ENCODE data around the gene EXOC3L1. TPM values are rescaled to one million over a fixed set of nuclear protein-coding genes. Genes with fewer than 3 reads are reported as not detected.

The EXOC3L1 gene
- total RNA-seq, 1 donor from 2014 or later = 45.8 TPM

GRCh38 chr16:67144943-67145342 lies 45.0 kb downstream of the EXOC3L1 start:
- no peak for DNase-seq

GRCh38 chr16:67142342-67142741 lies 47.6 kb downstream of the EXOC3L1 start:
- no peak for DNase-seq

GRCh38 chr16:67141391-67141790 lies 48.5 kb downstream of the EXOC3L1 start:
- DNase-seq = no peak

GRCh38 chr16:67137605-67138004 lies 52.3 kb downstream of the EXOC3L1 start:
- DNase-seq = peak; percentile 76

Other genes with a start within 250 kb of the EXOC3L1 start
- gene CES3, start 228.9 kb downstream of the EXOC3L1 start, total RNA-seq = not detected in 2 replicates
- gene CES4A, start 201.5 kb downstream of the EXOC3L1 start, total RNA-seq = 1.4 and 1.7 TPM in 2 replicates
- 96.5 and 124 TPM in 2 replicates for gene CBFB, start 161.0 kb downstream of the EXOC3L1 start, total RNA-seq
- 14.8 and 22.3 TPM in 2 replicates for gene PHAF1, start 80.2 kb downstream of the EXOC3L1 start, total RNA-seq
- gene B3GNT9, start 39.1 kb downstream of the EXOC3L1 start, total RNA-seq = 3.5 and 5.3 TPM in 2 replicates
- 18.2 and 26.5 TPM in 2 replicates for gene TRADD, start 30.2 kb downstream of the EXOC3L1 start, total RNA-seq
- gene FBXL8, start 30.2 kb downstream of the EXOC3L1 start, total RNA-seq = 7.8 and 9.0 TPM in 2 replicates
- 0.65 and 2.0 TPM in 2 replicates for gene HSF4, start 25.4 kb downstream of the EXOC3L1 start, total RNA-seq
- gene NOL3, start 19.6 kb downstream of the EXOC3L1 start, total RNA-seq = 8.6 and 8.8 TPM in 2 replicates
- 7.1 and 11.4 TPM in 2 replicates for gene MATCAP1, start 6.2 kb downstream of the EXOC3L1 start, total RNA-seq
- 93.1 and 104 TPM in 2 replicates for gene E2F4, start 2.0 kb upstream of the EXOC3L1 start, total RNA-seq
- gene ELMO3, start 9.0 kb upstream of the EXOC3L1 start, total RNA-seq = 0.74 and 1.9 TPM in 2 replicates
- 21.1 and 31.7 TPM in 2 replicates for gene TMEM208, start 37.0 kb upstream of the EXOC3L1 start, total RNA-seq
- 25.5 and 37.4 TPM in 2 replicates for gene FHOD1, start 57.3 kb upstream of the EXOC3L1 start, total RNA-seq
- gene SLC9A5, start 58.8 kb upstream of the EXOC3L1 start, total RNA-seq = 0.56 and 1.2 TPM in 2 replicates
- gene PLEKHG4, start 89.4 kb upstream of the EXOC3L1 start, total RNA-seq = 10.0 and 16.5 TPM in 2 replicates
- under 0.01 TPM in 1 of 2 replicates, not detected in the other for gene KCTD19, start 136.6 kb upstream of the EXOC3L1 start, total RNA-seq
- gene LRRC36, start 136.7 kb upstream of the EXOC3L1 start, total RNA-seq = not detected in 2 replicates
- gene TPPP3, start 203.4 kb upstream of the EXOC3L1 start, total RNA-seq = 0.19 TPM in 1 of 2 replicates, not detected in the other
- gene ZDHHC1, start 226.3 kb upstream of the EXOC3L1 start, total RNA-seq = 3.7 and 6.3 TPM in 2 replicates
- 0.23 TPM in 1 of 2 replicates, not detected in the other for gene HSD11B2, start 241.0 kb upstream of the EXOC3L1 start, total RNA-seq

All from dermis blood vessel endothelial cell (primary cell).